Esophagus muscularis mucosa (tissue), 3 donors: ENCODE results near the gene BET1L.
"Not testable (repeated sequence)": the region's sequence is repeated elsewhere in the genome, so short reads cannot be mapped to it uniquely, and the experiment has no call there.

Experiments used
- POLR2A ChIP-seq: fragments of 450-650 bp; IDR thresholded peaks from one replicate; pipeline ENCODE4 v1.6.1; 2017; ENCODE audit warnings: antibody characterized with exemption, moderate library complexity, mild to moderate bottlenecking, low read depth
- POLR2AphosphoS5 ChIP-seq, 2 donors: sonication (generic); formaldehyde crosslinking; IDR thresholded peaks; one replicate each; pipeline ENCODE4 v1.6.1; 2017; ENCODE audit warnings: antibody characterized with exemption in 2 of 2
- TF ChIP-seq, protein P1 (sequence below), 3 experiments: fragments of 200-600 bp in 2 of 3; fragments of 450-650 bp in 1 of 3; sonication (generic) in 2 of 3; IDR thresholded peaks; one replicate each; pipeline ENCODE4 v1.5.1; 2017 to 2019; ENCODE audit warnings: antibody characterized with exemption in 3 of 3, mild to moderate bottlenecking in 2 of 3, moderate library complexity in 1 of 3

DNA sequence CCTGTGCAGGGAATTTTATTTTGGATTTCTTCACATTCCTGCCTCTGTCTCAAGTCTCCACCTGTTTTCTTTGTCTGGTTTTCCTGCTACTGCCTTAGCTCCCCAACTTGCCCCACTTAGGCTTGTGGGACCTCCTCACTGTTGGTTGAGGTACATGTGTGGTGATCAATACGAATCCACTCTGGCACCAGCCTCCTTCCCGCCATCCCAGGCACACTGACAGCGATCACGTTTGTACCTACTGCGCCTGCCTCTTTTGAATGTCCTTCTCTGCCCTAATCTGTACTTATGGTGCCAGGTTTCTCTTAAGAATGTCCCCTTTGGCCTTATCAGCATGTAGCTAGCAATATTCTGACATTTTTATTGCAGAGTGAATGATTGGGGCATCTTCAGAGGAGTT lies 16.7 kb downstream of the BET1L start:
- not testable (repeated sequence) for TF ChIP-seq POLR2AphosphoS5 (IDR thresholded peaks at IDR 0.05); POLR2A
- TF ChIP-seq, protein P1, sequence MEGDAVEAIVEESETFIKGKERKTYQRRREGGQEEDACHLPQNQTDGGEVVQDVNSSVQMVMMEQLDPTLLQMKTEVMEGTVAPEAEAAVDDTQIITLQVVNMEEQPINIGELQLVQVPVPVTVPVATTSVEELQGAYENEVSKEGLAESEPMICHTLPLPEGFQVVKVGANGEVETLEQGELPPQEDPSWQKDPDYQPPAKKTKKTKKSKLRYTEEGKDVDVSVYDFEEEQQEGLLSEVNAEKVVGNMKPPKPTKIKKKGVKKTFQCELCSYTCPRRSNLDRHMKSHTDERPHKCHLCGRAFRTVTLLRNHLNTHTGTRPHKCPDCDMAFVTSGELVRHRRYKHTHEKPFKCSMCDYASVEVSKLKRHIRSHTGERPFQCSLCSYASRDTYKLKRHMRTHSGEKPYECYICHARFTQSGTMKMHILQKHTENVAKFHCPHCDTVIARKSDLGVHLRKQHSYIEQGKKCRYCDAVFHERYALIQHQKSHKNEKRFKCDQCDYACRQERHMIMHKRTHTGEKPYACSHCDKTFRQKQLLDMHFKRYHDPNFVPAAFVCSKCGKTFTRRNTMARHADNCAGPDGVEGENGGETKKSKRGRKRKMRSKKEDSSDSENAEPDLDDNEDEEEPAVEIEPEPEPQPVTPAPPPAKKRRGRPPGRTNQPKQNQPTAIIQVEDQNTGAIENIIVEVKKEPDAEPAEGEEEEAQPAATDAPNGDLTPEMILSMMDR (IDR thresholded peaks at IDR 0.05) = not testable (repeated sequence)
